Measurements from ENCODE around the gene HDDC3. TPM values are rescaled to one million over a fixed set of nuclear protein-coding genes. Genes with fewer than 3 reads are reported as not detected.
"Not testable (repeated sequence)": the region's sequence is repeated elsewhere in the genome, so short reads cannot be mapped to it uniquely, and the experiment has no call there.

The HDDC3 gene
- total RNA-seq, 1 experiment from 2014 or later = 18.1 TPM

- DNase-seq (ENCODE audit: low spot score) = no peak
Measured at GRCh38 chr15:90909976-90910375, 22.4 kb downstream of the HDDC3 start.

GRCh38 chr15:90909449-90909848 is 22.9 kb downstream of the HDDC3 start:
- DNase-seq (ENCODE audit: low spot score) = not testable (repeated sequence)

GRCh38 chr15:90907838-90908507 is 24.4 kb downstream of the HDDC3 start:
- DNase-seq (ENCODE audit: low spot score) = no peak

GRCh38 chr15:90907051-90907660 is 25.2 kb downstream of the HDDC3 start:
- DNase-seq (ENCODE audit: low spot score) = no peak

- DNase-seq (ENCODE audit: low spot score) = no peak
Measured at GRCh38 chr15:90906181-90906849, 26.0 kb downstream of the HDDC3 start.

GRCh38 chr15:90905306-90906180 is 26.8 kb downstream of the HDDC3 start:
- DNase-seq (ENCODE audit: low spot score) = no peak

GRCh38 chr15:90904746-90905145 is 27.6 kb downstream of the HDDC3 start:
- DNase-seq (ENCODE audit: low spot score) = no peak

GRCh38 chr15:90903733-90904536 is 28.4 kb downstream of the HDDC3 start:
- no peak for DNase-seq (ENCODE audit: low spot score)

GRCh38 chr15:90902840-90903732 is 29.3 kb downstream of the HDDC3 start, which contains the start of gene MAN2A2:
MAN2A2 (plus strand) TSS chr15:90903302; CDS start chr15:90904208, 906 bp downstream.
- no peak for DNase-seq (ENCODE audit: low spot score)

- DNase-seq (ENCODE audit: low spot score) = peak; percentile 72
Measured at GRCh38 chr15:90902040-90902839, 30.1 kb downstream of the HDDC3 start.

GRCh38 chr15:90901175-90902039 is 30.9 kb downstream of the HDDC3 start:
- no peak for DNase-seq (ENCODE audit: low spot score)

- DNase-seq (ENCODE audit: low spot score) = not testable (repeated sequence)
Measured at GRCh38 chr15:90897131-90897655, 35.2 kb downstream of the HDDC3 start.

GRCh38 chr15:90895571-90896117 is 36.7 kb downstream of the HDDC3 start:
- DNase-seq (ENCODE audit: low spot score) = no peak

GRCh38 chr15:90893175-90894090 is 38.9 kb downstream of the HDDC3 start:
- DNase-seq (ENCODE audit: low spot score) = no peak

- no peak for DNase-seq (ENCODE audit: low spot score)
Measured at GRCh38 chr15:90892498-90893174, 39.7 kb downstream of the HDDC3 start.

GRCh38 chr15:90892023-90892422 is 40.3 kb downstream of the HDDC3 start:
- DNase-seq (ENCODE audit: low spot score) = no peak
